Naive thymus-derived CD8-positive, alpha-beta T cell (primary cell): ENCODE data around the gene GOLGA8M. TPM values are rescaled to one million over a fixed set of nuclear protein-coding genes. Genes with fewer than 3 reads are reported as not detected.
"Not testable (repeated sequence)": the region's sequence is repeated elsewhere in the genome, so short reads cannot be mapped to it uniquely, and the experiment has no call there.

Experiments
- ATAC-seq, 2 donors: fragments of 150-1000 bp; cut with Tn5 transposase in 1 of 2; sonication (Bioruptor Pico), chemical (Tn5 transposase) in 1 of 2; 1 replicate in 1 of 2; 2 replicates in 1 of 2; pipeline ENCODE4 v1.10.0; 2021; ENCODE audit warnings: mild to moderate bottlenecking in 2 of 2, moderate library complexity in 2 of 2
- POLR2A ChIA-PET: fragments of 350-600 bp; sonication (Branson Sonifier 250); formaldehyde crosslinking; loops from one replicate; lab custom pipeline; 2021; ENCODE audit warnings: antibody characterized with exemption; lab: Charles Lee
- DNase-seq, 10 donors: peaks; one replicate each; pipeline versions ENCODE4 v3.0.0 to v3.0.0-alpha.2; 2020 to 2022
- H3K27ac Mint-ChIP-seq, 10 donors: one replicate each; pipeline ENCODE4 v1.8.0; 2020 to 2022; ENCODE audit warnings: mild to moderate bottlenecking in 10 of 10, mixed read lengths in 10 of 10, moderate library complexity in 4 of 10, inconsistent platforms in 1 of 10
- H3K27me3 Mint-ChIP-seq, 5 donors: one replicate each; pipeline ENCODE4 v1.8.0; 2021 to 2022; ENCODE audit warnings: mixed read lengths in 5 of 5
- H3K36me3 Mint-ChIP-seq, 3 donors: one replicate each; pipeline ENCODE4 v1.8.0; 2020 to 2022; ENCODE audit warnings: mixed read lengths in 3 of 3, mild to moderate bottlenecking in 2 of 3, inconsistent platforms in 1 of 3
- H3K4me1 Mint-ChIP-seq, 4 donors: one replicate each; pipeline ENCODE4 v1.8.0; 2021 to 2022; ENCODE audit warnings: mixed read lengths in 4 of 4
- H3K4me3 Mint-ChIP-seq, 10 donors: one replicate each; pipeline ENCODE4 v1.8.0; 2020 to 2022; ENCODE audit warnings: mild to moderate bottlenecking in 10 of 10, mixed read lengths in 10 of 10, moderate library complexity in 6 of 10, inconsistent platforms in 1 of 10
- H3K9me3 Mint-ChIP-seq, 9 donors: one replicate each; pipeline ENCODE4 v1.8.0; 2020 to 2022; ENCODE audit warnings: mixed read lengths in 9 of 9, mild to moderate bottlenecking in 3 of 9, inconsistent platforms in 1 of 9, moderate library complexity in 1 of 9
- polyA plus RNA-seq, 3 donors: library from polyadenylated mRNA; unstranded; fragments of 300-500 nt; fragmentation: Illumina TruSeq; gene quantifications; one replicate each; pipeline ENCODE4 v1.2.3, GENCODE V29; 2021
- total RNA-seq, 8 experiments: library from RNA in 2 of 8; stranded (reverse) in 2 of 8; gene quantifications; one replicate each; pipeline ENCODE4 v1.2.3 and lab custom pipeline; 2021 to 2026

Gene GOLGA8M
- total and polyA plus RNA-seq, 5 experiments from 2014 or later, result 8.3 to 10.3 TPM; not detected in 3

- H3K27me3 Mint-ChIP-seq, POLR2A ChIA-PET, H3K9me3 Mint-ChIP-seq, DNase-seq, H3K27ac Mint-ChIP-seq, H3K36me3 Mint-ChIP-seq, ATAC-seq, H3K4me1 Mint-ChIP-seq, H3K4me3 Mint-ChIP-seq: not testable (repeated sequence)
Measured at GRCh38 chr15:28703927-28704326, 8.3 kb downstream of the GOLGA8M start.

GRCh38 chr15:28702427-28702826, 9.8 kb downstream of the GOLGA8M start:
- H3K9me3 Mint-ChIP-seq, POLR2A ChIA-PET, H3K27me3 Mint-ChIP-seq, H3K4me3 Mint-ChIP-seq, H3K27ac Mint-ChIP-seq, H3K36me3 Mint-ChIP-seq, H3K4me1 Mint-ChIP-seq, DNase-seq, ATAC-seq: not testable (repeated sequence)

DNA sequence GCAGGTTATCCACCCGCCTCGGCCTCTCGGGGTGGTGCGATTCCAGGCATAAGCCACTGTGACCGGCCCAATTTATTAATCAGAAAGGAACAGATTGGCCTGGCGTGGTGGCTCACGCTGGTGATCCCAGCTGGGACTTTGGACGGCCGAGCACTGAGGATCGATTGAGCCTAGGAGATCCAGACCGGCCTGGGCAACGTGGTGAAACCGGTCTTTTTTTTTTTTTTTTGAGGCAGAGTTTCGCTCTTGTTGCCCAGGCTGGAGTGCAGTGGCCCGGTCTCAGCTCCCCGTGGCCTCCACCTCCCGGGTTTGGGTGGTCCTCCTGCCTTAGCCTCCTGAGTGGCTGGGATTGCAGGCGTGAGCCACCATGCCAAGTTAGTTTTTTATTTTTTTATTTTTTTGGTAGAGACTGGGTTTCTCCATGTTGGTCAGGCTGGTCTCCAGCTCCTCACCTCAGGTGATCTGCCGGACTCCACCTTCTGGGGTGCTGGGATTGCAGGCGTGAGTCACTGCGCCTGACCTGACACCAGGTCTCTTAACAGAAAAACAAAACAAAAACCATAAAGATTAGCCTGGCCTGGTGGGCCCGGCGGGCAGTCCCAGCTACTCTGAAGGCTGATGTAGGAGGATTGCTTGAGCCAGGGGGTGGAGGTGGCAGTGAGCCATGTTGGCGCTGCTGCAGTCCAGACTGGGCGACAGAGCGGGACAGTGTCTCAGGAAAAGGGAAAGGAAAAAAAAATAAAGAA, 18.0 kb downstream of the GOLGA8M start:
- H3K36me3 Mint-ChIP-seq, DNase-seq, H3K9me3 Mint-ChIP-seq, H3K27me3 Mint-ChIP-seq, POLR2A ChIA-PET, H3K4me3 Mint-ChIP-seq, H3K4me1 Mint-ChIP-seq, ATAC-seq, H3K27ac Mint-ChIP-seq: not testable (repeated sequence)

GRCh38 chr15:28693021-28693420, 19.2 kb downstream of the GOLGA8M start:
- H3K36me3 Mint-ChIP-seq, H3K27me3 Mint-ChIP-seq, H3K9me3 Mint-ChIP-seq, H3K4me3 Mint-ChIP-seq, POLR2A ChIA-PET, H3K4me1 Mint-ChIP-seq, H3K27ac Mint-ChIP-seq, DNase-seq, ATAC-seq: not testable (repeated sequence)

- DNase-seq, ATAC-seq, H3K4me3 Mint-ChIP-seq, H3K9me3 Mint-ChIP-seq, H3K4me1 Mint-ChIP-seq, H3K27ac Mint-ChIP-seq, H3K36me3 Mint-ChIP-seq, POLR2A ChIA-PET, H3K27me3 Mint-ChIP-seq: not testable (repeated sequence)
Measured at GRCh38 chr15:28673533-28673932, 38.7 kb downstream of the GOLGA8M start.

- H3K36me3 Mint-ChIP-seq, H3K27me3 Mint-ChIP-seq, H3K9me3 Mint-ChIP-seq, H3K4me3 Mint-ChIP-seq, ATAC-seq, DNase-seq, POLR2A ChIA-PET, H3K27ac Mint-ChIP-seq, H3K4me1 Mint-ChIP-seq: not testable (repeated sequence)
Measured at GRCh38 chr15:28672122-28672521, 40.1 kb downstream of the GOLGA8M start.

DNA sequence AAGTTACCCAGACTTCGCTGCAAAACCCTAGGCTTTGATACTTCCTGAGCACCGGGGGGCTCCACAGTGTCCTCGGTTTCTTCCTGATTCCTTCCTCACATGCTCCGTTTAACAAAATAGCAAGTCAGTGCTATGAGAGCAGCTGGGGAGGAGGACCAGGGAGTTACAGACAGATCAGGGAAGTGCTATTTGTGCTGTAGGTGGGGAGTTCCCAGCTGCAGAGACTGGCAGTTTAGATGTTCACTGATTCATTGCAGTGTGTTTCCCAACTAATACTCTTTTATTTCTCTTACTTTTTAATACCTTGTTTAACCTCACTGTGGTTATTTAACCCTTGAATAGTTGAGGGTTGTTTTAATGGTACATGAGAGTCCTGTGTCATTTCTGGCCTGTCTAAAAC, 45.8 kb downstream of the GOLGA8M start:
- H3K9me3 Mint-ChIP-seq, H3K4me3 Mint-ChIP-seq, ATAC-seq, H3K27ac Mint-ChIP-seq, H3K4me1 Mint-ChIP-seq, DNase-seq, H3K36me3 Mint-ChIP-seq, H3K27me3 Mint-ChIP-seq, POLR2A ChIA-PET: not testable (repeated sequence)

GRCh38 chr15:28664575-28664974, 47.6 kb downstream of the GOLGA8M start:
- H3K4me3 Mint-ChIP-seq, DNase-seq, H3K27me3 Mint-ChIP-seq, POLR2A ChIA-PET, H3K9me3 Mint-ChIP-seq, H3K36me3 Mint-ChIP-seq, H3K4me1 Mint-ChIP-seq, ATAC-seq: not testable (repeated sequence)
- peak overlapping the region in 2 of 10 donors; percentile 34 to 61 for H3K27ac Mint-ChIP-seq

- POLR2A ChIA-PET, DNase-seq, H3K27ac Mint-ChIP-seq, H3K9me3 Mint-ChIP-seq, H3K4me1 Mint-ChIP-seq, H3K27me3 Mint-ChIP-seq, ATAC-seq, H3K4me3 Mint-ChIP-seq, H3K36me3 Mint-ChIP-seq: not testable (repeated sequence)
Measured at GRCh38 chr15:28663717-28664116, 48.5 kb downstream of the GOLGA8M start.

DNA sequence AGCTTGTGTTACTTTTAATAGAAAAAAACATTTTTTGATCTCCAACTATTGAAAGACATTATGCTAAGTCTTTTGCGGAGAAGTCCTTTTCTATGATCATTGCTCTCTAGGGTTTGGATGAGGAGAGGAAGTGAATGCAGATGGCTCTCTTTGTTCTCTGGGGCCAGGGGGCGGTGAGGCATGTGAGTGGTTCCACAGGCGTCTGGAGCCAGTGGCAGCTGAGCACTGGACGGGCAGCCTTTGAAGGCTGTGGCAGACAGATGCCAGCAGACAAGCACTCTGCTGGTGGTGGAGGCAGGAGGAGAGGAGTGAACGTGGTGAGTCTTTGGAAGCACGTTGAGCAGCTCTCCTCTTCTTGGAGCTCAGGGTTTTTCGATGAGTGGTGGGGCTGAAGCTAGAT, 51.5 kb downstream of the GOLGA8M start:
- H3K4me1 Mint-ChIP-seq, H3K9me3 Mint-ChIP-seq, H3K36me3 Mint-ChIP-seq, DNase-seq, POLR2A ChIA-PET, ATAC-seq, H3K27ac Mint-ChIP-seq, H3K4me3 Mint-ChIP-seq, H3K27me3 Mint-ChIP-seq: not testable (repeated sequence)

DNA sequence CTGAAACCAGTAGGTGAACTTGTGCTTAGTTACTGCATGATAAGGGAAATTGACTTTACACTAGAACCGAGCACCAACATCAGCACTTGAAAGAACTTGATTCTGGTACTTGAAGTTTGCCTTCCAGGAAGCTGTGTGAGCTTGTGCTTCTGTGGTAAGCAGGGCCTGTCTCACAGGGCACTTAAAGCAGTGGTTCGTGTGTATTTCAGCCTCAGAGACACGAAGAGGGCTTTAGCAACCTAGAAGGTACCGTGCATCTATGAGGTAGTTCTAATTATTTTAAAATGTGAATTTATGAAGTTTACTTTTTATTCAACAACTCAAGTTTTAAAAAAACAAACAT, 56.2 kb downstream of the GOLGA8M start:
- DNase-seq, H3K4me3 Mint-ChIP-seq, H3K4me1 Mint-ChIP-seq, H3K27ac Mint-ChIP-seq, H3K9me3 Mint-ChIP-seq, POLR2A ChIA-PET, H3K36me3 Mint-ChIP-seq, ATAC-seq, H3K27me3 Mint-ChIP-seq: not testable (repeated sequence)

GRCh38 chr15:28655329-28656017, 56.7 kb downstream of the GOLGA8M start:
- DNase-seq, H3K36me3 Mint-ChIP-seq, H3K27me3 Mint-ChIP-seq, H3K4me3 Mint-ChIP-seq, H3K4me1 Mint-ChIP-seq, H3K27ac Mint-ChIP-seq, H3K9me3 Mint-ChIP-seq, POLR2A ChIA-PET, ATAC-seq: not testable (repeated sequence)

DNA sequence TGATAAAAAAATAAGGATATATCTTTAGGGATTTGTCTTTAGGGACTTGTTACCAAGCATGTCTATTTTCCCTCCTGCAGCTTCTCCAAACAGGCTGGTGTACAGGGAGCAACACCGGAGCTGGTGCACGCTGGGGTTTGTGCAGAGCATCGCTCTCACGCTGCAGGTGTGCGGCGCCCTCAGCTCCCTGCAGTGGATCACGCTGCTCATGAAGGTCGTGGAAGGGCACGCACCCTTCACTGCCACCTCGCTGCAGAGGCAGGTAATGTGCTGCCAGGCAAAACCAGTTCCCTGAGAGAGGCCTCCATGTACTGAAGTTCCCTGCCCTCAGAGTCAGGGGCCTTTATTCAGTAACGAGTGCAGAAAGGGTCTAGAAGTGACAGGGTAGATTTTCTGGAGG, 58.0 kb downstream of the GOLGA8M start:
- POLR2A ChIA-PET, H3K27ac Mint-ChIP-seq, ATAC-seq, H3K9me3 Mint-ChIP-seq, H3K27me3 Mint-ChIP-seq, H3K36me3 Mint-ChIP-seq, H3K4me3 Mint-ChIP-seq, DNase-seq, H3K4me1 Mint-ChIP-seq: not testable (repeated sequence)

GRCh38 chr15:28652538-28652937, 59.7 kb downstream of the GOLGA8M start:
- POLR2A ChIA-PET, H3K4me1 Mint-ChIP-seq, H3K27me3 Mint-ChIP-seq, ATAC-seq, H3K36me3 Mint-ChIP-seq, DNase-seq, H3K9me3 Mint-ChIP-seq: not testable (repeated sequence)
- H3K27ac Mint-ChIP-seq, result peak overlapping the region in 2 of 10 donors; percentile 74 to 85
- peak overlapping the region in 1 of 10 donors; percentile 1 for H3K4me3 Mint-ChIP-seq
